Gastroesophageal sphincter (tissue), 4 donors: ENCODE results near the gene PDCD4. TPM values are rescaled to one million over a fixed set of nuclear protein-coding genes. Genes with fewer than 3 reads are reported as not detected.

Source experiments
- ATAC-seq: fragments of 150-250 bp; one replicate; pipeline ENCODE4 v1.9.1; 2016; ENCODE audit warnings: mild to moderate bottlenecking, moderate library complexity
- H3K27ac ChIP-seq, 4 donors: fragments of 200-600 bp; sonication (generic) in 3 of 4; 1 replicate in 3 of 4; 2 replicates in 1 of 4; pipeline ENCODE4 v1.5.1; 2016 to 2019
- H3K27me3 ChIP-seq: fragments of 200-600 bp; sonication (generic); one replicate; pipeline ENCODE4 v1.5.1; 2019
- H3K36me3 ChIP-seq, 2 donors: fragments of 200-600 bp; sonication (generic); one replicate each; pipeline ENCODE4 v1.5.1; 2019; ENCODE audit warnings: control low read depth in 1 of 2
- H3K4me1 ChIP-seq, 3 donors: fragments of 200-600 bp; sonication (generic); 1 replicate in 2 of 3; 2 replicates in 1 of 3; pipeline ENCODE4 v1.5.1; 2016 to 2019; ENCODE audit warnings: control low read depth in 2 of 3
- H3K4me3 ChIP-seq, 2 donors: fragments of 200-600 bp; sonication (generic); one replicate each; pipeline ENCODE4 v1.5.1; 2019; ENCODE audit warnings: mild to moderate bottlenecking in 1 of 2, moderate library complexity in 1 of 2
- H3K9me3 ChIP-seq, 3 donors: fragments of 200-600 bp; sonication (generic); one replicate each; pipeline ENCODE4 v1.5.1; 2017 to 2019; ENCODE audit warnings: control low read depth in 2 of 3
- EP300 ChIP-seq: sonication (generic); formaldehyde crosslinking; IDR thresholded peaks from one replicate; pipeline ENCODE4 v1.6.1; 2017; ENCODE audit warnings: antibody characterized with exemption, mild to moderate bottlenecking
- POLR2A ChIP-seq, 2 donors: fragments of 450-650 bp; IDR thresholded peaks; one replicate each; pipeline ENCODE4 v1.6.1; 2017; ENCODE audit warnings: antibody characterized with exemption in 2 of 2, mild to moderate bottlenecking in 2 of 2, moderate library complexity in 1 of 2
- POLR2AphosphoS5 ChIP-seq: sonication (generic); formaldehyde crosslinking; IDR thresholded peaks from one replicate; pipeline ENCODE4 v1.6.1; 2017; ENCODE audit warnings: antibody characterized with exemption
- WGBS, 2 donors: methylation state at CpG; one replicate each; pipeline ENCODE4 v1.1.5; 2018; ENCODE audit warnings: low coverage in 1 of 2; 5-methylcytosine and 5-hydroxymethylcytosine counted together
- total RNA-seq, 4 donors: library from RNA; depleted of rRNA; stranded (reverse); fragments of >200 nt; gene quantifications; one replicate each; pipeline ENCODE4 v1.1.0, GENCODE V29; 2016
- TF ChIP-seq, protein P1 (sequence below), 4 experiments: fragments of 200-600 bp in 2 of 4; fragments of 450-650 bp in 2 of 4; sonication (generic) in 1 of 4; IDR thresholded peaks; one replicate each; pipeline ENCODE4 v1.5.1; 2017 to 2019; ENCODE audit warnings: antibody characterized with exemption in 4 of 4, mild to moderate bottlenecking in 2 of 4, moderate library complexity in 2 of 4

PDCD4 gene
- total RNA-seq, 4 donors from 2014 or later: 69.1 to 74.6 (median 72.2) TPM

DNA sequence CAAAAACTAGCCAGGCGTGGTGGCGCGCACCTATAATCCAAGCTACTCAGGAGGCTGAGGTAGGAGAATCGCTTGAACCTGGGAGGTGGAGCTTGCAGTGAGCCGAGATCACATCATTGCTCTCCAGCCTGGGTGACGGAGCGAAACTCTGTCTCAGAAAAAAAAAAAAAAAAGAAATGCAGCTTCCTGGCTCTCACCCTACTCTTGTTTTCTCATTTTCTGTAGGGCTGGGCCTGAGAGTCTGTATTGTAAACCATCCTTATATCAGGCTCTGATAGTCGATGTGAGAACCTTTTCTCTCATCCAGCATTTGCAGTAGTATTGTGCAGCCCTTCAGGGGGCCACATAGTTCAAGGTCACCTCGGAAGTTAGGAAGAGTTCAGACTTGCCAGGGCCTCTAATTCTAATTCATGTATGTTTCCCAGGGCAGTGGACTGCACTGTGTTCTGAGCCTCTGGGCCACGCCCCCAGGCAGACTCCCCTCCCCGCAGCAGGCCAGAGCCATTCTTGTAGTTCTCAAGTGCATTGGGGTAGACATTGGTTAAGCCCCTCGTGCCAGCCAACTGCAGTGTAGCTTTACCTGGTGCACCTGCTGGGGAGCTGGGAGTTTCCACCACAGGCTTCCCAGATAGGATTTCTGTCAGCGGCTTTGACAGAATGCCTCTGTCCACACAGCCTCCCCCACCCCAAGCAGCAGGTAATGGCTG is 38.3 kb upstream of the PDCD4 start:
- no peak for ATAC-seq
- Histone ChIP-seq H3K27ac (peak overlapping the region in 2 of 4 donors; percentile 75 to 79), H3K4me3 (no peak overlapping the region), H3K4me1 (peaks cover 17 to 64% (median 19%) of the 10 kb centered on the region in 3 donors), H3K9me3 (no peaks in the 10 kb centered on the region), H3K36me3 (no peaks in the 10 kb centered on the region), H3K27me3 (no peaks in the 10 kb centered on the region)
- 74 to 94% methylated on average over 5 to 8 of the region's 13 CpGs for WGBS, 2 donors
- no peak for TF ChIP-seq EP300
- TF ChIP-seq, protein P1, sequence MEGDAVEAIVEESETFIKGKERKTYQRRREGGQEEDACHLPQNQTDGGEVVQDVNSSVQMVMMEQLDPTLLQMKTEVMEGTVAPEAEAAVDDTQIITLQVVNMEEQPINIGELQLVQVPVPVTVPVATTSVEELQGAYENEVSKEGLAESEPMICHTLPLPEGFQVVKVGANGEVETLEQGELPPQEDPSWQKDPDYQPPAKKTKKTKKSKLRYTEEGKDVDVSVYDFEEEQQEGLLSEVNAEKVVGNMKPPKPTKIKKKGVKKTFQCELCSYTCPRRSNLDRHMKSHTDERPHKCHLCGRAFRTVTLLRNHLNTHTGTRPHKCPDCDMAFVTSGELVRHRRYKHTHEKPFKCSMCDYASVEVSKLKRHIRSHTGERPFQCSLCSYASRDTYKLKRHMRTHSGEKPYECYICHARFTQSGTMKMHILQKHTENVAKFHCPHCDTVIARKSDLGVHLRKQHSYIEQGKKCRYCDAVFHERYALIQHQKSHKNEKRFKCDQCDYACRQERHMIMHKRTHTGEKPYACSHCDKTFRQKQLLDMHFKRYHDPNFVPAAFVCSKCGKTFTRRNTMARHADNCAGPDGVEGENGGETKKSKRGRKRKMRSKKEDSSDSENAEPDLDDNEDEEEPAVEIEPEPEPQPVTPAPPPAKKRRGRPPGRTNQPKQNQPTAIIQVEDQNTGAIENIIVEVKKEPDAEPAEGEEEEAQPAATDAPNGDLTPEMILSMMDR (IDR thresholded peaks at IDR 0.05): no peak
- TF ChIP-seq POLR2A (IDR thresholded peaks at IDR 0.05): no peak
- TF ChIP-seq POLR2AphosphoS5: no peak

DNA sequence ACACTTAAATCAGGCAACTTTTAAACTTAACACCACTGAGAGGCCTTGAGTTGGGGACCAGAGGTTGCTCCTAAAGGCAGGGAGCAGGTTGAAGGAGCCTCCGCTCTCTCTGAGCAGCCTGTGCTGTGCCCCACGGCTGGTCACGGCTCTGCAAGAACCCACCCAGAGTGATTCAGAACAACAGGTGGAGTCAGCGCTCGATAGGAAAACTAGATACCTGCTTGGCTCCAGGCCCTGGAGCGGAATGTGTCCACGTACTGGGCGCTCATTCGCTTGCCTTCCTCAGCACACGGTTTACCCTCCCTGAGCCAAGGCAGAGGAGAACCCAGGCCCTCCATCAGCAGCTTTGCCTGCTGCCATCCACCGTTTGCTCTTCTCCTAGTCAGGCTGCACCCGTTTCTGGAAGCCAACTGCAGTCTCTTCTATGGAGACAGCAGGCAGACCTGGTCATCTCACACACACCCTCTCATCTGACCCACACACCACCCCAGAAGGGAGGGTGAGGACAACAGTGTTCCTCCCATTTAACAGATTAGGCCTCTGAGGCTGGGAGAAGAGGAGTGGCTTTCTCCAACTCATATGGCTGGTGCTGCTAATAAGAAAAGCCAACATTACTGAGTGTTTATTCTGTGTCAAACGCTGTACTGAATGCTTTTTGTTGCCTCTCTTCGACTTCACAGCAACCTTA is 37.6 kb upstream of the PDCD4 start:
- no peaks in the 10 kb centered on the region for H3K9me3 ChIP-seq
- ATAC-seq: no peak
- peak overlapping the region; percentile 62 to 79 (median 70) for H3K27ac ChIP-seq
- peaks cover 17 to 57% (median 19%) of the 10 kb centered on the region in 3 donors for H3K4me1 ChIP-seq
- TF ChIP-seq POLR2AphosphoS5 (no peak), POLR2A (IDR thresholded peaks at IDR 0.05) (no peak), EP300 (no peak)
- TF ChIP-seq, protein P1 (IDR thresholded peaks at IDR 0.05): no peak
- H3K27me3 ChIP-seq: no peaks in the 10 kb centered on the region
- H3K36me3 ChIP-seq: no peaks in the 10 kb centered on the region
- H3K4me3 ChIP-seq: no peak overlapping the region
- WGBS, 2 donors: 53 to 59% methylated on average over 2 to 7 of the region's 14 CpGs

DNA sequence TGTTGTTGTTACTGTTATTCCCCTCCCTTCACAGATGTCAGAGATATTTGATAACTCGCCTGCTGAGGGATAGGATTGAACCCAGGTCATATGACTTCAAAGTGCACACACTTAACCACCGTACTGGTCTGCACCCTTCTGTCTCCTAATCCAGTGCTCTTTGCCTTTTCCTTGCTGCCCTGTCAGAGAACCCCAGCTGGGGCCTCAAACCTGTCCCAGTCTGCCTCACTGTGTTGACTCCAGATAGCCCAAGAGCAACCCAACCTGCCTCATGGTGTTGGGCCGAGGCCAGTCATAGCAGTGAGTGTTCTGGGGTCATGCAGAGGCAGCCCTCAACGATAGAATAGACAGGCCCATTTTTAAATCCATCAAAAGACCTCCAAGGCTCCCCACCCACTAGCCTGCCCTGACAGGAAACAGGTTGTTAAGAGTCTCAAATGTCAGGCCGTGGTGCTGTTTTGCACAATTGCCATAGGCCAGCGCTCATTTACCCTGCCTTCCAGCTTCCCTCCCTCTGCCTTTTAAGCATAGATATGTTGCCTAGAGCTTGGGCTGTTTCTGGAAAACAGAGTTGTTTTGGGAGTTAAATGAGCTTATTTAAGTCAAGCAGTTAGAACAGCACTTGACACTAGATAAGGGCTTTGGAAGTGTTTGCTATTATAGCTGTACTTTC is 37.0 kb upstream of the PDCD4 start:
- peak; percentile 48 for ATAC-seq
- Histone ChIP-seq H3K4me3 (no peak overlapping the region), H3K4me1 (peaks cover 17 to 50% (median 19%) of the 10 kb centered on the region in 3 donors), H3K9me3 (no peaks in the 10 kb centered on the region), H3K27me3 (no peaks in the 10 kb centered on the region), H3K27ac (peak overlapping the region; percentile 62 to 79 (median 70)), H3K36me3 (no peaks in the 10 kb centered on the region)
- no peak for TF ChIP-seq EP300
- no peak for TF ChIP-seq POLR2AphosphoS5
- TF ChIP-seq, protein P1 (IDR thresholded peaks at IDR 0.05): no peak
- TF ChIP-seq POLR2A (IDR thresholded peaks at IDR 0.05): no peak
- WGBS, 2 donors: 19 to 23% methylated on average over 5 to 6 of the region's 6 CpGs

DNA sequence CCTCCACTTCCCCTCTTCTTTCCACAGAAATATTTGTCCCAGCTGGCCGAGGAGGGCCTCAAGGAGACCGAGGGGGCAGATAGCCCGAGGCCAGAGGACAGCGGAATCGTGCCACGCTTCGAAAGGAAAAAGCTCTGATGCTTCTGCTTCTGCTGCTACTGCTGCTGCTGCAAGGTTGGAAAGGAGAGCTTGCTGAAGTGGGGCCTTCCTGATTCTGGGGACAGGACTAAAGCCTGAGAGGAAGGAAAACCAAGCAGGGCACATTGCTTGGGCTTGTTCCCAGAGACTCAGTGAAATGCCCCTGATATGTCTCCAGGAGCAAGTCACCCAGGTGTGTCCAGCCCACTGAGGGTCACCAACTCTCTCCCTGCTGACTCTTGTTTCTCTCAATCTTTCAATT is 35.9 kb upstream of the PDCD4 start:
- WGBS, 2 donors: 65% methylated on average over 6 of the region's 7 CpGs; no CpG with 5 or more reads in 1 of the 2 donors
- peak overlapping the region; percentile 62 to 79 (median 68) for H3K27ac ChIP-seq
- peaks cover 17 to 49% (median 19%) of the 10 kb centered on the region in 3 donors for H3K4me1 ChIP-seq
- no peak for ATAC-seq
- H3K27me3 ChIP-seq: no peaks in the 10 kb centered on the region
- no peaks in the 10 kb centered on the region for H3K36me3 ChIP-seq
- H3K9me3 ChIP-seq: no peaks in the 10 kb centered on the region
- TF ChIP-seq EP300: no peak
- no peak overlapping the region for H3K4me3 ChIP-seq

DNA sequence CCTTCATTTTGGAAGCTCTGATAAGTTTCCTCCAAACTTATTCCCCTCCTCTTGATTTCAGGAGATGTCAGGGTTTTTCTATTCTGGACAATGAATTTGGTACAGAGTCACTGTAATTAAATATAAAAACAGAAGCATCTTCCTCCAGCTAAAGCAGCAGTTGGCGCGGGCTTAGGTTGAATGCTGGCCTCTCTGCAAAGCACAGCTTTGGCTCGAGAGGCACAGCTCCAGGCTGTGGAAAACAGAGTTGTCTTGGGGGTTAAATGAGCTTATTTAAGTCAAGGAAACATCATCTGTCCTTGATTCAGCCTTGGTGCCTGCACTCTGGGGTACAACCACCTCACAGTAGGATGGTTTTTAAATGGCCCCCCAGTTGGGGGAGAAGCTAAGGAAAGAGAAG is 35.0 kb upstream of the PDCD4 start:
- H3K9me3 ChIP-seq: no peaks in the 10 kb centered on the region
- WGBS, 2 donors: 40 to 76% methylated on average over 1 to 3 of the region's 3 CpGs
- H3K27me3 ChIP-seq: no peaks in the 10 kb centered on the region
- no peak for TF ChIP-seq POLR2AphosphoS5
- TF ChIP-seq, protein P1 (IDR thresholded peaks at IDR 0.05): no peak
- no peak for TF ChIP-seq EP300
- no peak for TF ChIP-seq POLR2A (IDR thresholded peaks at IDR 0.05)
- peak overlapping the region; percentile 20 to 79 (median 72) for H3K27ac ChIP-seq
- H3K4me1 ChIP-seq: peaks cover 17 to 49% (median 19%) of the 10 kb centered on the region in 3 donors
- no peak for ATAC-seq
- H3K4me3 ChIP-seq: no peak overlapping the region
- H3K36me3 ChIP-seq: no peaks in the 10 kb centered on the region
